ENCODE data around the gene SLC4A7. TPM values are rescaled to one million over a fixed set of nuclear protein-coding genes. Genes with fewer than 3 reads are reported as not detected.

SLC4A7 gene
- polyA plus RNA-seq, 1 of the 3 experiments (the other 2 are of a cell fraction): 3.9 TPM

- ChIA-PET CTCF (no interaction called here), POLR2A (no interaction called here)
- H3K27ac ChIP-seq (ENCODE audit: low read depth in 2 of 2, low read length in 1 of 2): peak overlapping the region in 1 of 2 experiments; percentile 60; a peak in 1 of 4 replicates
- H3K4me1 ChIP-seq (ENCODE audit: control insufficient read depth in 1 of 2, insufficient read depth in 2 of 2, low read depth in 1 of 2, low read length in 1 of 2): no peaks in the 10 kb centered on the region; a peak in 1 of 4 replicates
- no peaks in the 10 kb centered on the region for H3F3A ChIP-seq (replicated peaks; ENCODE audit: insufficient read depth)
- WGBS (ENCODE audit: low lambda C conversion rate): 79% methylated on average over 1 of the region's 1 CpG
- no peak overlapping the region for H3K4me3 ChIP-seq (ENCODE audit: low read depth in 2 of 2, low read length in 1 of 2)
- no peaks in the 10 kb centered on the region for H4K20me1 ChIP-seq (ENCODE audit: insufficient read depth)
- no peak overlapping the region for H3K9ac ChIP-seq
- H3K9me2 ChIP-seq: no peaks in the 10 kb centered on the region
- H3K36me3 ChIP-seq (replicated peaks in 1 of 2; ENCODE audit: control insufficient read depth in 1 of 2, insufficient read depth in 2 of 2, low read length in 1 of 2): no peaks in the 10 kb centered on the region
- no peak overlapping the region for H3K4me2 ChIP-seq
- no peak for DNase-seq
- no peaks in the 10 kb centered on the region for H3K9me3 ChIP-seq
- TF ChIP-seq USF2 (IDR thresholded peaks at IDR 0.05; ENCODE audit: borderline replicate concordance, low read depth, low read length) (no peak), CHD2 (IDR thresholded peaks at IDR 0.05; ENCODE audit: low read length, partially characterized antibody) (no peak), EP300 (IDR thresholded peaks at IDR 0.05; ENCODE audit: borderline replicate concordance in 1 of 2, low read depth in 1 of 2, low read length in 1 of 2) (peak in 1 of 2 experiments; percentile 34; a peak in 1 of 4 replicates), RAD21 (IDR thresholded peaks at IDR 0.05; ENCODE audit: low read length) (no peak), PBX3 (IDR thresholded peaks at IDR 0.05) (peak; percentile 91), SMC3 (IDR thresholded peaks at IDR 0.05; ENCODE audit: low read depth, low read length) (no peak), TCF12 (IDR thresholded peaks at IDR 0.05) (peak; percentile 93), JUND (IDR thresholded peaks at IDR 0.05) (peak; percentile 49; the same call in 1 of the 2 replicates), GABPA (IDR thresholded peaks at IDR 0.05; ENCODE audit: low read depth) (no peak), FOSL2 (IDR thresholded peaks at IDR 0.05; ENCODE audit: borderline replicate concordance, low read depth) (peak; percentile 12; the same call in 1 of the 2 replicates), TEAD4 (IDR thresholded peaks at IDR 0.05; ENCODE audit: borderline replicate concordance, insufficient read depth) (0 out of 2 replicates have a peak, but pooled peaks have one; percentile 51)
- TF ChIP-seq, protein P1, sequence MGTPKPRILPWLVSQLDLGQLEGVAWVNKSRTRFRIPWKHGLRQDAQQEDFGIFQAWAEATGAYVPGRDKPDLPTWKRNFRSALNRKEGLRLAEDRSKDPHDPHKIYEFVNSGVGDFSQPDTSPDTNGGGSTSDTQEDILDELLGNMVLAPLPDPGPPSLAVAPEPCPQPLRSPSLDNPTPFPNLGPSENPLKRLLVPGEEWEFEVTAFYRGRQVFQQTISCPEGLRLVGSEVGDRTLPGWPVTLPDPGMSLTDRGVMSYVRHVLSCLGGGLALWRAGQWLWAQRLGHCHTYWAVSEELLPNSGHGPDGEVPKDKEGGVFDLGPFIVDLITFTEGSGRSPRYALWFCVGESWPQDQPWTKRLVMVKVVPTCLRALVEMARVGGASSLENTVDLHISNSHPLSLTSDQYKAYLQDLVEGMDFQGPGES (IDR thresholded peaks at IDR 0.05; ENCODE audit: low read depth, low read length): no peak
- TF ChIP-seq, protein P2, sequence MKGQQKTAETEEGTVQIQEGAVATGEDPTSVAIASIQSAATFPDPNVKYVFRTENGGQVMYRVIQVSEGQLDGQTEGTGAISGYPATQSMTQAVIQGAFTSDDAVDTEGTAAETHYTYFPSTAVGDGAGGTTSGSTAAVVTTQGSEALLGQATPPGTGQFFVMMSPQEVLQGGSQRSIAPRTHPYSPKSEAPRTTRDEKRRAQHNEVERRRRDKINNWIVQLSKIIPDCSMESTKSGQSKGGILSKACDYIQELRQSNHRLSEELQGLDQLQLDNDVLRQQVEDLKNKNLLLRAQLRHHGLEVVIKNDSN (IDR thresholded peaks at IDR 0.05; ENCODE audit: borderline replicate concordance, low read depth): no peak
- no peaks in the 10 kb centered on the region for H3K79me2 ChIP-seq (ENCODE audit: insufficient read depth)
- no peaks in the 10 kb centered on the region for H3K27me3 ChIP-seq (ENCODE audit: insufficient read depth)
- no peak overlapping the region for H2AFZ ChIP-seq (ENCODE audit: low read depth)
Measured at GRCh38 chr3:27342267-27342666, 141.9 kb downstream of the SLC4A7 start.

DNA sequence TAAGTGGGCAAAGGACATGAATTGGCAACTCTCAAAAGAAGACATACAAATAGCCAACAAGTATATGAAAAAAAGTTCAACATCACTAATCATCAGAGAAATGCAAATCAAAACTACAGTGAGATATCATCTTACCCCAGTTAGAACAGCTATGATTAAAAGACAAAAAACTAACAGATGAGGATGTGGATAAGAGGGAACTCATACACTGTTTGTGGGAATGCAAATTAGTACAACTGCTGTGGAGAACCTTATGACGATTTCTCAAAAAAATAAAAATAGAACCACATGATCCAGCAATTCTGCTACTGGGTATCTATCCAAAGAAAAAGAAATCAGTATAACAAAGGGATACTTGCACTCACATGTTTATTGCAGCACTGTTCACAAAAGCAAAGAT lies 143.7 kb downstream of the SLC4A7 start:
- H3K27me3 ChIP-seq (ENCODE audit: insufficient read depth): no peaks in the 10 kb centered on the region
- WGBS (ENCODE audit: low lambda C conversion rate): 55% methylated on average over 1 of the region's 1 CpG
- no peaks in the 10 kb centered on the region for H4K20me1 ChIP-seq (ENCODE audit: insufficient read depth)
- H3K4me2 ChIP-seq: no peak overlapping the region
- H3K4me1 ChIP-seq (ENCODE audit: control insufficient read depth in 1 of 2, insufficient read depth in 2 of 2, low read depth in 1 of 2, low read length in 1 of 2): no peaks in the 10 kb centered on the region; a peak in 1 of 4 replicates
- no peak overlapping the region for H3K27ac ChIP-seq (ENCODE audit: low read depth in 2 of 2, low read length in 1 of 2)
- no peak overlapping the region for H3K4me3 ChIP-seq (ENCODE audit: low read depth in 2 of 2, low read length in 1 of 2)
- H2AFZ ChIP-seq (ENCODE audit: low read depth): no peak overlapping the region
- ChIA-PET POLR2A (no interaction called here), CTCF (interaction anchor here (1.0 to 1.3 kb wide), 3 partner anchors 15 to 319 kb away, joined by 3 to 4 read pairs (median 3); no protein-coding TSS in a partner anchor)
- no peaks in the 10 kb centered on the region for H3F3A ChIP-seq (replicated peaks; ENCODE audit: insufficient read depth)
- no peaks in the 10 kb centered on the region for H3K36me3 ChIP-seq (replicated peaks in 1 of 2; ENCODE audit: control insufficient read depth in 1 of 2, insufficient read depth in 2 of 2, low read length in 1 of 2)
- H3K9me2 ChIP-seq: no peaks in the 10 kb centered on the region
- H3K9ac ChIP-seq: no peak overlapping the region
- no peaks in the 10 kb centered on the region for H3K9me3 ChIP-seq
- no peaks in the 10 kb centered on the region for H3K79me2 ChIP-seq (ENCODE audit: insufficient read depth)
- no peak for DNase-seq
- TF ChIP-seq NRF1 (IDR thresholded peaks at IDR 0.05; ENCODE audit: low read depth, low read length) (no peak), SMC3 (IDR thresholded peaks at IDR 0.05; ENCODE audit: low read depth, low read length) (no peak), RXRA (IDR thresholded peaks at IDR 0.05; ENCODE audit: borderline replicate concordance, low read depth) (no peak), TCF12 (IDR thresholded peaks at IDR 0.05) (no peak), NFIC (IDR thresholded peaks at IDR 0.05; ENCODE audit: borderline replicate concordance) (no peak), REST (IDR thresholded peaks at IDR 0.05; ENCODE audit: low read depth, low read length) (no peak), EP300 (IDR thresholded peaks at IDR 0.05; ENCODE audit: borderline replicate concordance in 1 of 2, low read depth in 1 of 2, low read length in 1 of 2) (no peak), CHD2 (IDR thresholded peaks at IDR 0.05; ENCODE audit: low read length, partially characterized antibody) (no peak), RFX5 (IDR thresholded peaks at IDR 0.05; ENCODE audit: low read length) (no peak), PBX3 (IDR thresholded peaks at IDR 0.05) (no peak)

Data from SK-N-SH (cell line).